SK-N-MC (cell line): ENCODE results near the gene RHBDD1.

ENCODE experiments used
- DNase-seq: peaks from one replicate; pipeline ENCODE4 v3.0.0-alpha.2; 2011; ENCODE audit warnings: low read depth, low spot score
- H3K27ac ChIP-seq: fragments of 200-600 bp; sonication (generic); 2 replicates; pipeline ENCODE4 v1.5.1; 2016; ENCODE audit warnings: mixed run types
- H3K36me3 ChIP-seq: fragments of 200-600 bp; sonication (generic); 2 replicates; pipeline ENCODE4 v1.6.1; 2017; ENCODE audit warnings: antibody characterized with exemption, low read length, mixed read lengths; ENCODE audit not compliant: insufficient read depth
- H3K4me3 ChIP-seq: fragments of 200-600 bp; sonication (generic); 2 replicates; pipeline ENCODE4 v1.5.1; 2016
- H3K9ac ChIP-seq: fragments of 200-600 bp; sonication (generic); 2 replicates; pipeline ENCODE4 v1.8.0; 2017; ENCODE audit warnings: mixed run types, mixed read lengths; ENCODE audit not compliant: insufficient read length
- H3K9me3 ChIP-seq: fragments of 200-600 bp; sonication (generic); 2 replicates; pipeline ENCODE4 v1.6.1; 2017; ENCODE audit warnings: low read depth, mild to moderate bottlenecking, antibody characterized with exemption, low read length, moderate library complexity, mixed read lengths
- EZH2 ChIP-seq: fragments of 200-600 bp; sonication (generic); IDR thresholded peaks from one replicate; pipeline ENCODE4 v1.6.1; 2017; ENCODE audit warnings: antibody characterized with exemption
- FOXP2 ChIP-seq: optimal IDR thresholded peaks from 2 replicates; pipeline ENCODE3; 2011; ENCODE audit warnings: mild to moderate bottlenecking, moderate library complexity; ENCODE audit not compliant: insufficient read depth; ENCODE audit errors: extremely low read length, control extremely low read depth
- POLR2AphosphoS5 ChIP-seq: IDR thresholded peaks from 2 replicates; pipeline ENCODE4 v1.6.1; 2012; ENCODE audit warnings: mild to moderate bottlenecking, low read depth, low read length, borderline replicate concordance

RHBDD1 gene

GRCh38 chr2:226915846-226916360 lies 80.0 kb downstream of the RHBDD1 start:
- Histone ChIP-seq H3K27ac (no peak overlapping the region), H3K9me3 (no peaks in the 10 kb centered on the region), H3K36me3 (peaks cover 6% of the 10 kb centered on the region; the same call in 1 of the 2 replicates), H3K4me3 (no peak overlapping the region), H3K9ac (no peak overlapping the region)
- TF ChIP-seq POLR2AphosphoS5: no peak
- no peak for TF ChIP-seq EZH2
- no peak for TF ChIP-seq FOXP2
- no peak for DNase-seq

- Histone ChIP-seq H3K4me3 (no peak overlapping the region), H3K27ac (no peak overlapping the region), H3K36me3 (peaks cover 6% of the 10 kb centered on the region; the same call in 1 of the 2 replicates), H3K9ac (no peak overlapping the region), H3K9me3 (no peaks in the 10 kb centered on the region)
- no peak for TF ChIP-seq FOXP2
- TF ChIP-seq POLR2AphosphoS5: no peak
- TF ChIP-seq EZH2: no peak
- no peak for DNase-seq
Observed at GRCh38 chr2:226916669-226917068, 80.8 kb downstream of the RHBDD1 start.

DNA sequence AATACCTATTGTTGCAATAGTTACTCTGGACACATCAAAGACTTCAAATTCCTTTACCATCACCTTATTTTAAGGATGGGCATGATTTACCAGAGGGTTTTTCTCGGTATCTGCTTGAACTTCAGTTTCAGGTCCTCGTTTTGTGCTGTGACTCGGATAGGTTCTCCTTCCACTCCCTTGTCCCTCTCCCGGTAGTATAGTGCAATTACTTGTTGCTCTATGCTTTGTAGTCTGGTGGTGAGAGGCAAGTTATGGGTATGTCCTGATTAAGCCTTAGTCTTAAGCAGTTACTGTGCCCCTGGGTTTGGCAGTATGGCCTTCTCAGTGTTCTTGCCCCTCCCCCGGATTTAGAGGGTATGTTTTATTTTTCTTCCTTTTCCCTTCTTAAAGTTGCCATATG lies 96.6 kb downstream of the RHBDD1 start:
- Histone ChIP-seq H3K9me3 (no peaks in the 10 kb centered on the region), H3K4me3 (no peak overlapping the region), H3K36me3 (no peaks in the 10 kb centered on the region), H3K27ac (no peak overlapping the region), H3K9ac (no peak overlapping the region)
- no peak for TF ChIP-seq POLR2AphosphoS5
- no peak for TF ChIP-seq FOXP2
- no peak for TF ChIP-seq EZH2
- DNase-seq: no peak

- TF ChIP-seq EZH2 (no peak), FOXP2 (no peak), POLR2AphosphoS5 (no peak)
- Histone ChIP-seq H3K4me3 (no peak overlapping the region), H3K36me3 (no peaks in the 10 kb centered on the region), H3K9me3 (no peaks in the 10 kb centered on the region), H3K9ac (no peak overlapping the region), H3K27ac (no peak overlapping the region)
- DNase-seq: no peak
Observed at GRCh38 chr2:226934546-226935201, 98.8 kb downstream of the RHBDD1 start.

- no peaks in the 10 kb centered on the region; the same call in 1 of the 2 replicates for H3K9me3 ChIP-seq
- no peak overlapping the region for H3K9ac ChIP-seq
- H3K27ac ChIP-seq: no peak overlapping the region
- no peak for DNase-seq
- TF ChIP-seq POLR2AphosphoS5 (no peak), FOXP2 (no peak), EZH2 (no peak)
- H3K36me3 ChIP-seq: no peaks in the 10 kb centered on the region
- no peak overlapping the region for H3K4me3 ChIP-seq
Observed at GRCh38 chr2:226943862-226944620, 108.2 kb downstream of the RHBDD1 start.

DNA sequence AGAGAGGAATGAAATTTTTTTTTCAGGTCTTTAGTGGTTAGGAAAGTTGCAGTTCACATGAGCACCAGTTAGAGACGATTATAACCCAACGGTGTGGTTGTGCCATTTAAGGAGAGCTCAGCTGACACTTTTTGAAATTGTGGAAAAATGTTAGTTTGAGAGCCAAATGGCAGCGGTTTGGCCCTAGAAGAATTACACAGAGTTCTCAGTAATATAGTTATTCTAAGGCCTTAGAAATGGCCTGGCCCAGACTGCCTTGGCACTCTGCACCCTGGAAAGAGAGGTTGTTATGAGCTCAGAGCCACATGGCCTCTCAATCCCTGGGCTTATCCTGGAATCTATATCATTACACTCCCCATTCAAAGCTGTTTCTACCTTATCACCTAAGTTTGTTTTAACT lies 117.4 kb downstream of the RHBDD1 start:
- H3K27ac ChIP-seq: no peak overlapping the region
- no peak for DNase-seq
- no peak overlapping the region for H3K4me3 ChIP-seq
- no peaks in the 10 kb centered on the region for H3K36me3 ChIP-seq
- no peak overlapping the region for H3K9ac ChIP-seq
- no peaks in the 10 kb centered on the region for H3K9me3 ChIP-seq
- no peak for TF ChIP-seq EZH2

GRCh38 chr2:226953826-226954225 lies 118.0 kb downstream of the RHBDD1 start:
- H3K36me3 ChIP-seq: no peaks in the 10 kb centered on the region
- no peak overlapping the region for H3K4me3 ChIP-seq
- no peak overlapping the region for H3K27ac ChIP-seq
- no peaks in the 10 kb centered on the region for H3K9me3 ChIP-seq
- no peak for TF ChIP-seq EZH2
- TF ChIP-seq FOXP2: no peak
- TF ChIP-seq POLR2AphosphoS5: no peak
- DNase-seq: no peak
- no peak overlapping the region for H3K9ac ChIP-seq

- H3K9ac ChIP-seq: no peak overlapping the region
Observed at GRCh38 chr2:226956659-226957058, 120.8 kb downstream of the RHBDD1 start.

More at GRCh38 chr2:226956659-226957058, 120.8 kb downstream of the RHBDD1 start:
- no peak overlapping the region for H3K27ac ChIP-seq
- H3K4me3 ChIP-seq: no peak overlapping the region
- no peak for TF ChIP-seq POLR2AphosphoS5
- TF ChIP-seq FOXP2: no peak
- no peak for TF ChIP-seq EZH2
- H3K9me3 ChIP-seq: no peaks in the 10 kb centered on the region
- DNase-seq: no peak
- H3K36me3 ChIP-seq: no peaks in the 10 kb centered on the region
